Mammary epithelial cell (primary cell): ENCODE data around the gene BSCL2.

Experiments used
- EZH2 ChIP-seq: IDR thresholded peaks from 2 replicates; pipeline ENCODE4 v1.6.1; 2012; ENCODE audit warnings: low read length, inconsistent platforms, borderline replicate concordance
- TF ChIP-seq, protein P1 (sequence below), 2 donors: IDR thresholded peaks in 1 of 2; conservative IDR thresholded peaks in 1 of 2; 2 replicates each; pipeline ENCODE4 v1.5.1; 2011 to 2012; ENCODE audit warnings: inconsistent platforms in 2 of 2, low read length in 2 of 2, mild to moderate bottlenecking in 2 of 2, control low read depth in 1 of 2, low read depth in 1 of 2; ENCODE audit not compliant: insufficient read depth in 1 of 2; ENCODE audit errors: extremely low read depth in 1 of 2

DNA sequence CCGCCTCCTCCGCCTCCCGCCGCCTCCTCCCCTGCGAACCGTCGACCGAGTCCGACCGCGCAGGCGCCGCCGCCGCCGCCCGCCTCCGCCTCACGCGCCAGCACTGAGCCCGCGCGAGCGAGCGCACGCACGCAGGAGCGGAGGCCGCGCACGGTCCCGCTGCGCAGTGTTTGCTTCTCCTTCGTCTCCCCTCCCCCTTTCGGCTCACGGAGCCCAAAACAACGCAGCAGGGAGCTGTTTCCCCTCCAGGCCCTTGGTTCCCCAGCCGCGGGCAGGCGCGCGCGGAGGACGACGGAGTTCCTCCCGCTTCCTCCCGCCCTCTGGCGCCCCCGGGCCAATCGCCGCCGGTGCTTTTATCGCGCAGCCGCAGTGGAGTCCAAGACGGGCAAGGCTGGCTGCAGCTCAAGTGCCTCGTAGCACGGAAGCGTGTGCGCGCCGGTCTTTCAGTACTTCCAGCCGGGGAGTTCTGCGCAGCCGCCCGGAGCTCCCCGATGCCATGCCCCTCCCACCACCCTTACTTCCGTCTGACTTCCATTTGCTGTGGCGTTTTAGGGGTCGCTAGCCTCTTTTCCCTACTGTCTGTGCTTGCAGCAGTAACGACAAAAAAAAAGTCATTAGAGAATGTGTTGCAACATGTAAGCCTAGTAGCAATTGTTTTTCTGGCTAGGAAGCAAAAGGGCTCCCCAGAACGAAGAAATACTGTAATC lies 20.1 kb upstream of the BSCL2 start, which contains the start of gene HNRNPUL2:
- TF ChIP-seq, protein P1, sequence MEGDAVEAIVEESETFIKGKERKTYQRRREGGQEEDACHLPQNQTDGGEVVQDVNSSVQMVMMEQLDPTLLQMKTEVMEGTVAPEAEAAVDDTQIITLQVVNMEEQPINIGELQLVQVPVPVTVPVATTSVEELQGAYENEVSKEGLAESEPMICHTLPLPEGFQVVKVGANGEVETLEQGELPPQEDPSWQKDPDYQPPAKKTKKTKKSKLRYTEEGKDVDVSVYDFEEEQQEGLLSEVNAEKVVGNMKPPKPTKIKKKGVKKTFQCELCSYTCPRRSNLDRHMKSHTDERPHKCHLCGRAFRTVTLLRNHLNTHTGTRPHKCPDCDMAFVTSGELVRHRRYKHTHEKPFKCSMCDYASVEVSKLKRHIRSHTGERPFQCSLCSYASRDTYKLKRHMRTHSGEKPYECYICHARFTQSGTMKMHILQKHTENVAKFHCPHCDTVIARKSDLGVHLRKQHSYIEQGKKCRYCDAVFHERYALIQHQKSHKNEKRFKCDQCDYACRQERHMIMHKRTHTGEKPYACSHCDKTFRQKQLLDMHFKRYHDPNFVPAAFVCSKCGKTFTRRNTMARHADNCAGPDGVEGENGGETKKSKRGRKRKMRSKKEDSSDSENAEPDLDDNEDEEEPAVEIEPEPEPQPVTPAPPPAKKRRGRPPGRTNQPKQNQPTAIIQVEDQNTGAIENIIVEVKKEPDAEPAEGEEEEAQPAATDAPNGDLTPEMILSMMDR (conservative IDR thresholded peaks at IDR 0.05 in 1 of 2, IDR thresholded peaks at IDR 0.05 in 1 of 2; ENCODE audit: extremely low read depth in 1 of 2, insufficient read depth in 1 of 2, low read depth in 1 of 2, low read length in 2 of 2) = no peak
- no peak for TF ChIP-seq EZH2
